GM18519 (cell line): Measurements from ENCODE around the gene GYS1.

Experiments
- ATAC-seq: cut with Tn5 transposase; IDR thresholded peaks from one replicate; pipeline ENCODE4 v1.9.1; 2021; ENCODE audit warnings: mild to moderate bottlenecking, moderate library complexity; ENCODE audit not compliant: unreplicated experiment, low FRiP score

The GYS1 gene

DNA sequence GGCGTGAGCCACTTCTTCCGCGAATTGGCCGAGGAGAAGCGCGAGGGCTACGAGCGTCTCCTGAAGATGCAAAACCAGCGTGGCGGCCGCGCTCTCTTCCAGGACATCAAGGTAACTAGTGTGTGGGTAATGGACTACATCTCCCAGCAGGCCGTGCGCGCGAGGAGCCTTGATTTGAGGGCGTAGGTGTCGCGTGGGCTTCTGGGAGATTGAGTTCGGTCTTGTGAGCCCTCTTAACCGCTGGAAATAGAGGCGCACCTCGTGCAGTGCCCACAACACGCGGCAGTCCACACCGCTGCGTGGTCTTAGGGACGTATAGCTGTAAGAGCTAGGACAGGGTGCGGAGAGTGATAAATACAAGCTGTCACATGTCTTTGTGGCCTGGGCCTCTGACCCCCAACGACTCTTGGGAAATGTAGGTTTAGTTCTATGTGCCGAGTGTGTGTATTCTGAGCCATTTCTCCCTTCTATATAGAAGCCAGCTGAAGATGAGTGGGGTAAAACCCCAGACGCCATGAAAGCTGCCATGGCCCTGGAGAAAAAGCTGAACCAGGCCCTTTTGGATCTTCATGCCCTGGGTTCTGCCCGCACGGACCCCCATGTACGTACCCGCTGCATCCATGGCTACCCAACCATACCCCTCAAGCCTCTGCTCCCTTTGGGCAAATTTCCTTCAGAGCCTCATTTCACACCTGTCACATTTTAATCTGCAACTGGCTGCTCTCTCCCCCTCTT lies 27.1 kb downstream of the GYS1 start:
- ATAC-seq, result peak; percentile 5

DNA sequence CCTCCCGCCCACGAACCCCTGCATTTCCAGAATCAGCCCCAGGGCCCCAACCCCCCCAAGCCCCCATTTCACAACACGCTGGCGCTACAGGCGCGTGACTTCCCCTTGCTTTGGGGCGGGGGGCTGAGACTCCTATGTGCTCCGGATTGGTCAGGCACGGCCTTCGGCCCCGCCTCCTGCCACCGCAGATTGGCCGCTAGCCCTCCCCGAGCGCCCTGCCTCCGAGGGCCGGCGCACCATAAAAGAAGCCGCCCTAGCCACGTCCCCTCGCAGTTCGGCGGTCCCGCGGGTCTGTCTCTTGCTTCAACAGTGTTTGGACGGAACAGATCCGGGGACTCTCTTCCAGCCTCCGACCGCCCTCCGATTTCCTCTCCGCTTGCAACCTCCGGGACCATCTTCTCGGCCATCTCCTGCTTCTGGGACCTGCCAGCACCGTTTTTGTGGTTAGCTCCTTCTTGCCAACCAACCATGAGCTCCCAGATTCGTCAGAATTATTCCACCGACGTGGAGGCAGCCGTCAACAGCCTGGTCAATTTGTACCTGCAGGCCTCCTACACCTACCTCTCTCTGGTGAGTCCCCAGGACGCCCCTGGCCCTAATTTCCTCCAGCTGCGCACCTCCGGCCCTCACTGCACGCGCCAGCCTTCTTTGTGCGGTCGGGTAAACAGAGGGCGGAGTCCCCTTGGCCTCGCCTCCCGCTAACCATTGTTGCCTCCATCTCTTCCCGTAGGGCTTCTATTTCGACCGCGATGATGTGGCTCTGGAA lies 27.9 kb downstream of the GYS1 start, which contains the start of gene FTL:
TSS of gene FTL (plus strand) at position 270 of the 766 bp plus-strand sequence. CDS start at position 469, 199 bp downstream.
- peak; percentile 43 for ATAC-seq

DNA sequence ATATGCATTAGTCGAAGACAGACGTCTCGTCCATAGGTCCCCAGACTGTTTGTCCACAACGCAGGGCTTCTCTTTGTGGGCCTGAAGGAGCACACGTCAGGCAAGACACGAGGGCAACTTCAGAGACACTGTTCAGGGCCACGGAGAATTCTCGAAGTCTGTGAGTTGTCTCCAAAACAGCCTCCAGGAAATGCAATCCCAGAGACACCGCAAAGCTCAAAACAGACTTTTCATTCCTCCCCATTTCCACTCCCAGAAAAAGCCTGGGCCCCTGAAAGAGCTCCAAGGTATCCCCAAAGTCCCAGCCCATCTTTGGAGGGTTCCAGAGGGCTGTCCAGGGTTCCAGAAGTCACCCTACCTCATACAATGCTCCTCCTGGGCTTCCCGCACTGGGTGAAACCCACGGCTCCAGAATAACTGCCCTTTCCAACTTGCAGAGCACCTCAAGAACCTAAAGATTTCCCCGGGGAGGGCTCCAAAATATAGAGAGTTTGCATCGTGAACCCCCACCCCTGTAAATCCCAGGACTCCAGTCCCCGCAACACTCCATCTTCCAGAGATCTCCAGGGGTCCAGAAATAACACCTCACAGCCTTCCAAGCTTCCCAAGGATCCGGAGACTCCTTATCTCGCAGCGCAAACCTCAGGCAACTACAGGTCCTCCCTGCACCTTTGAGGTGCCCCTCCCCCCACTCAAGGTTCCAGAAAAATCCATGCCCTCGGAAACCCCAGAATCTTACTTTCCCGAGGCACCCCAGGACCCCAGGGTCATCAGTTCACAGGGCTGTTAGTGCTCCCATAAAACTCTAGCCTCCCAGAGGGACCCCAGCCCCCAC lies 28.7 kb downstream of the GYS1 start:
- ATAC-seq, result no peak

GRCh38 chr19:48963371-48964204 lies 29.5 kb downstream of the GYS1 start:
- no peak for ATAC-seq

GRCh38 chr19:48962849-48963165 lies 30.3 kb downstream of the GYS1 start:
- no peak for ATAC-seq

- ATAC-seq, result no peak
Observed at GRCh38 chr19:48962029-48962848, 30.9 kb downstream of the GYS1 start.

DNA sequence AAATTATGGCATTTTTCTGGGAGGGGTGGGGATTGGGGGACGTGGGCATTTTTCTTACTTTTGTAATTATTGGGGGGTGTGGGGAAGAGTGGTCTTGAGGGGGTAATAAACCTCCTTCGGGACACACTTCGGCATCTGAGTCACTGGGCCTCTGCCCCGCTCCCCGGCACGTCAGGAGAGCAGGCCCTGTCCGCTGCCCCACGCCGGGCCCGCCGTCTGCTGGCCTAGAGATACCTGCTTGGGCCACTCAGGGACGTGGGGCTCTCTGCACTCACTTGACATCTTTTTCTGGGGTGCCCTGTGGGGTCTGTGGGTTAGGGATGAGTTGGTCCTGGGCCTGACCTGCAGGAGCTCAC lies 31.5 kb downstream of the GYS1 start:
- ATAC-seq, result no peak

DNA sequence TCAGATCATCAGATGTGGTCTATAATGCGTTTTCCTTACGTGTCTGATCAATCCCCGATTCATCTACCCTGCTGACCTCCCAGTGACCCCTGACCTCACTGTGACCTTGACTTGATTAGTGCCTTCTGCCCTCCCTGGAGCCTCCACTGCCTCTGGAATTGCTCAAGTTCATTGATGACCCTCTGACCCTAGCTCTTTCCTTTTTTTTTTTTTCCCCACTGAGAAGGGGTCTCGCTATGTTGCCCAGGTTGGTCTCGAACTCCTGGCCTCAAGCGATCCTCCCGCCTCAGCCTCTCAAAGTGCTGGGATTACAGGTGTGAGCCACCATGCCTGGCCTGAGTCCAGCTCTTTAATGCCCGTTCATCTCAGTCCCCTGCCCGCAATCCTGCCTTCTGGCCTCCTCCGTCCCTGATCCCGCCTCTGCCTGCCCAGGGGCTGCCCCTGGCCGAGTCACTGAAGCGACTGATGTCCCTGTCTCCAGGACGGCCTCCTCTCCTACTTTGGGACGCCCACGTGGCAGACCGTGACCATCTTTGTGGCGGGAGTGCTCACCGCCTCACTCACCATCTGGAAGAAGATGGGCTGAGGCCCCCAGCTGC lies 32.0 kb downstream of the GYS1 start:
- no peak for ATAC-seq

DNA sequence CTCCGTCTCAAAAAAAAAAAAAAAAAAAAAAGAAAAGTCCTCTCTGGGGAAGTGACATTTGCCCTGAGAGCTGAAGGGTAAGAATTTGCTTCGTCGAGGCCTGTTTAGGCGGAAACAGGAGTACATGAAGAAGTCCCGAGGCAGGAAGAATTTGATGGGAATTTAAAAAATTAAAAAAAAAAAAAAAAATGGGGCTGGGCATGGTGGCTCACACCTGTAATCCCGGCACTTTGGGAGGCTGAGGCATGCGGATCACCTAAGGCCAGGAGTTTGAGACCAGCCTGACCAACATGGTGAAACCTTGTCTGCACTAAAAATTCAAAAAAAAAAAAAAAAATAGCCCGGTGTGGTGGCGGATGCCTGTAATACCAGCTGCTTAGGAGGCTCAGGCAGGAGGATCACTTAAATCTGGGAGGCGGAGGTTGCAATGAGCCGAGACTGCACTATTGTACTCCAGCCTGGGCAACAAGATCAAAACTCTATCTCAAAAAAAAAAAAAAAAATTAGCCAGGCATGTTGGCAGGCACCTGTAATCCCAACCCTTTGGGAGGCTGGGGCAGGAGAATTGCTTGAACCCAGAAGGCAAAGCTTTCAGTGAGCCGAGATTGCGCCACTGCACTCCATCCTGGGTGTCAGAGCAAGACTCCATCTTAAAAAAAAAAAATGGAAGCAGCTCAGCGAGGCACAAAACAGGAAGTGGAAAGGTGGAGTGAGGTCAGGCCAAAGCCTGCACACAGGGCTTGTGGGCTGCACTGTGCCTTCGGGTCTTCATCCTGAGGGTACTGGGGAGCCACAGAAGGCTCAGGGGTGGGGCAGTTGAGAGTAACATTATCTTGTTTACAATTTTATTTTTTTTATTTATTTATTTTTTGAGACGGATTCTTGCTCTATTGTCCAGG lies 33.5 kb downstream of the GYS1 start:
- no peak for ATAC-seq

DNA sequence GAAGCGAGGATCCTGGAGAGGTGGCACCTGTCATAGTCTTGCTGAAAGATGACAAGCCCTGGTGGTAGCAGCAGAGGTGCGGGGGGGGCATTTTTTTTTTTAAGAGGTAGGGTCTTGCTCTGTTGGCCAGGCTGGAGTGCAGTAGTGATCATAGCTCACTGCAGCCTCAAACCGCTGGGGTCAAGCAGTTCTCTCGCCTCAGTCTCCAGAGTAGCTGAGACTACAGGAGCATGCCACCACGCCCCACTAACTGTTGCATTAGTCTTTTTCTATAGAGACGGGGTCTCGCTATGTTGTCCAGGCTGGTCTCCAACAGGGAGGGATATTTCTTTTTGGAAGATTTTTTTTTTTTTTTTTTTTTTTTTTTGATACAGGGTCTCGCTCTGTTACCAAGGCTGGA lies 35.1 kb downstream of the GYS1 start:
- no peak for ATAC-seq

GRCh38 chr19:48955308-48955958 lies 37.7 kb downstream of the GYS1 start:
- no peak for ATAC-seq

DNA sequence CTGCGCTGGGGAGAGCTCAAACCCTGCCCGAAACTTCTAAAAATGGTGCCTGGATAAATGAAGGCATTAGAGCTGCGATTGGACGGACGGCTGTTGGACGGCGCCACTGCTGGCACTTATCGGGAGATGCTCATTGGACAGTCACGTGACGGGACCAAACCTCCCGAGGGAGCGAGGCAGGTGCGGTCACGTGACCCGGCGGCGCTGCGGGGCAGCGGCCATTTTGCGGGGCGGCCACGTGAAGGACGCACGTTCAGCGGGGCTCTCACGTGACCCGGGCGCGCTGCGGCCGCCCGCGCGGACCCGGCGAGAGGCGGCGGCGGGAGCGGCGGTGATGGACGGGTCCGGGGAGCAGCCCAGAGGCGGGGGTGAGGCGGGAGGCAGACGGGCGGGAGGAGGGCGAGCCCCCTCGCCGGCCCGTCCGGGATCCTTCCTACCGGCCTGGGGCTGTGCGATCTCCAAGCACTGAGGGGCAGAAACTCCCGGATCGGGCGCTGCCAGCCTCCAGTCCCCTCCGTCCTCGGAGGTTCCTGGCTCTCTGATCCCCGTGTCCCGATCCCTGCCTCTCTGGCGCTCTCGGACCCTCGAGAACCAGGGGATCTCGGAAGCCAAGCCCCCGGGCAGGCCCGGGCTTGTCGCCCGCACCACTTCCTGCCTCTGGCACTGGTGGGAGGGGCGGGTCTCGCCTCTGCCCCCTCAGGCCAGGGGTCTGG lies 38.4 kb downstream of the GYS1 start, which contains the start of gene BAX:
TSS of gene BAX (plus strand) at position 281 of the 713 bp plus-strand sequence. CDS start at position 335, 54 bp downstream.
- peak; percentile 66 for ATAC-seq

DNA sequence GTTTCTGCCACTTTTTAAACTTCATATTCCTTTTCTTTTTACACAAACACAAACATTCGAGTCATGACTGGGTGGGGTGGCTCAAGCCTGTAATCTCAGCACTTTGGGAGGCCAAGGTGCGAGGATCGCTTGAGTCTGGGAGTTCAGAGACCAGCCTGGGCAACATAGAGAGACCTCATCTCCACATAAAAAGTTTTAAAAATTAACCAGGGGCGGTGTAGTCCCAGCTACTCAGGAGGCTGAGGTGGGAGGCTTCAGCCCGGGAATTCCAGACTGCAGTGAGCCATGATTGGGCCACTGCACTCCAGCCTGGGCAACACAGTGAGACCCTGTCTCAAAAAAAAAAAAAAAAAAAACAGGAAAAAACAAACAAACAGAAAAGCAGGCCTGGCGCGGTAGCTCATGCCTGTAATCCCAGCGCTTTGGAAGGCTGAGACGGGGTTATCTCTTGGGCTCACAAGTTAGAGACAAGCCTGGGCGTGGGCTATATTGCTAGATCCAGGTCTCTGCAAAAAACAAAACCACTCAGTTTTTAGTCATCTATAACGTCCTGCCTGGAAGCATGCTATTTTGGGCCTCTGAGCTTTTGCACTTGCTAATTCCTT lies 39.0 kb downstream of the GYS1 start:
- ATAC-seq, result no peak

- no peak for ATAC-seq
Observed at GRCh38 chr19:48953141-48953540, 40.0 kb downstream of the GYS1 start.

- no peak for ATAC-seq
Observed at GRCh38 chr19:48950830-48951519, 42.1 kb downstream of the GYS1 start.

DNA sequence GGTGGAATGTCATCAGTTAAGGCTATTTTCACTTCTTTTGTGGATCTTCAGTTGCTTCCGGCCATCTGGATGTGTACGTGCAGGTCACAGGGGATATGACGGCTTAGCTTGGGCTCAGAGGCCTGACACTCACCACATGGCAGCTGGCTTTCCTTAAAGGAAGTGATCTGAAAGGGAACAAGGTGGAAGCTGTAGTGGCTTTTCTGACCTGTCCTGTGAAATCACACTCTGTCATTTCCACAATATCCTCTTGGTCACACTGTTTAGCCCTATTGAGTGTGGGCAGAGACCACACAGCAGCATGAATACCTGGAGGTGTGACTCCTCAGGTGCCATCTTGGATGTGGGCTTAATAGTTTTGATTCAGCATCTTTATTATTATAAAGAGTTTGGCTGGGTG lies 43.0 kb downstream of the GYS1 start:
- ATAC-seq, result no peak
